ENCODE results near the gene ADD3.

The ADD3 gene

GRCh38 chr10:110069502-110069982 lies 61.8 kb downstream of the ADD3 start:
- DNase-seq: no peak

DNA sequence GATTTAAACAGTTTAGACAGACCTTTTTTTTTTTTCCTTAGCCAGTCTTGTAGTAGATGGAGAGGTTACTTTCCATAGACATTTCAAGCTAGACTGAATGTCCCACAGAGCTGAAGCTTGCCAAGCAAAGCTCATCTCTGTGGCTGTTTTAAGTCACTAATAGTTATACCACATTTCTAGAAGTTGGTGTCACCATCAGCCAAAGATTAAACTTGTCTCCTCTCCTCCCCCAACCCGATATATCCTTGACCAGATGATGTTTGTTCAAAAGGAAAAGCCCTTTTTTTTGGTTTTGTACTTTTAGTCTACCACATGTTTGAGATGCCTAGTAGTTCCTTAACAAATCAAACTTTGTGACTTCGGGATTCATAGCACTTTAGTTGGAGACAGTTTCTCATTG lies 66.1 kb downstream of the ADD3 start:
- no peak for DNase-seq

DNA sequence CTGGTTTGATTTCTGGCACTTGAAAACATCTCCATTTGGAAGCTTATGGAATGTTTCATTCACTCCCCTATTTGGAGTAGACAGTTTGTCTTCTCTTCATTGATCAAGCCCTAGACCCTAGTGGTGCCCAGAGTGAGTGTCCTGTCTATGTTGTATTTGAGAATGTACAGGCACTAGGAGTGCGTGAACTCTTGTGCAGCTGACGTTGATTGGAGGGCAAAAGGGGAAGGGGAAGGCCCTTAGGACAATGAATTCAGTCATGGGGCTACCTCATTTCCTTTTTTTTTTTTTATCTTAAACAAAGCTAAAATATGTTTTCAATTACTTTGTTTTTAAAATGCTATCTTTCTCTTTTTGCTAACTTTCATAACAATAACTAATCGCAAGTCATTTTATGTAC lies 66.5 kb downstream of the ADD3 start:
- no peak for DNase-seq

DNA sequence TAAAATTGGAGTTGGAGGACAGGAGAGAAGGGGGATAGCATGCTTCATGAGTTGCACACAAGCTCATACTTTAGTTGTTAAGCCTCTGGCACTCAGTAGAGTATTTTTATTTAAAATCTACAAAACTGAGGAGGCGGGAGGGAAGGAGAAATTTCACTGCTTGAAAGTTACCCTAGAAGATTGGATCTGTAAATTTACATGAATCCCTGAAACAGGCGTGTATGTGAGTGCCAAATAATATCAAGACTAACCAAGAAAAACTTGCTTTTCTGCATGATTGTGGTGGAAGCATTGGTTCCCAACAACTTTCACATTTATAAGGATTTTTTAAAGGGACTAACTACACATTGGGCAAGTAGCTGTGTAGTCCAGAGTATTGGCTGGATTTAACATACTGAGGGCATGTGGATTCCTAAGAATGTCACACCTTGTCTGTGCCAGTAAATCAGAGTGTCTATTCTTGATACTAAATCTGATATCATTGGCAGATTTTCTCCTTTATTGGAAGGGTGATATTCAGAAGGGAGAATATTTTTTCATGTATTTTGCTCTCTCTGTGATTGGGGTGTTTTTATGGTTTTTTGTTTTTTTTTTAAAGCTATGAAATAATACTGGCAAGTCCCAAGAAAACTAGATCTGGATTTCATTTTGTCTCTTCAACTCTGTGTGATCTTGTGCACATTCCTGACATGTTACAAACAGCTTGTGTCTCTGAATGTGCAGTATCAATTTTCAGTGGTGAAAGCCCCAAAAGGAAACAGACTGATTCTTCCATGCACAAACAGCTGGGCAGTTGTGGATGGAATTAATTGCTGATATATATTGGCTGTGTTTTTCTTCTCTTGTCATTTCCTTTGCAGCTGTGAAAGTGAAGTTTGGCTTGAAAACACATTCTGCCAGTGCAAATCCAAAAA lies 67.2 kb downstream of the ADD3 start:
- no peak for DNase-seq

DNA sequence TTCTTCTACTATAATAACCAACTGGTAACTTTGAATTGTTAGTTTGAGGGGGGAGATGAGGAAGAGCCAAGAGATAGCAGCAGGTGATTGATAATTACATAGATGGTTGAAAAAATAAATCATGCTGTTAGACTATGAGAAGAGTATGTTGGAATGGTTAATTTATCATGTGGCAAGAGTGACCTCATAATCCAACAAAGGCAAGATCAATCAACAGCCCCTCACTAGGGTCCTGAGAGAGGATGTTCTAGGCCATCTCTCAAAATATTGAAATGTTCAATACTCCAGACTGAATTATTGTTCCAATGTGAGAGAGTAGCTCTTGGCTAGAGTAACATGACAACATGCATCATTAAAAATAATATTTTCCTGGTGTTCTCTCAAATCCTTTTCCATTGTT lies 67.9 kb downstream of the ADD3 start:
- no peak for DNase-seq

GRCh38 chr10:110076559-110077318 lies 69.0 kb downstream of the ADD3 start:
- peak; percentile 50 for DNase-seq

- DNase-seq: no peak
Observed at GRCh38 chr10:110077436-110078130, 69.8 kb downstream of the ADD3 start.

- DNase-seq: no peak
Observed at GRCh38 chr10:110078317-110078716, 70.5 kb downstream of the ADD3 start.

DNA sequence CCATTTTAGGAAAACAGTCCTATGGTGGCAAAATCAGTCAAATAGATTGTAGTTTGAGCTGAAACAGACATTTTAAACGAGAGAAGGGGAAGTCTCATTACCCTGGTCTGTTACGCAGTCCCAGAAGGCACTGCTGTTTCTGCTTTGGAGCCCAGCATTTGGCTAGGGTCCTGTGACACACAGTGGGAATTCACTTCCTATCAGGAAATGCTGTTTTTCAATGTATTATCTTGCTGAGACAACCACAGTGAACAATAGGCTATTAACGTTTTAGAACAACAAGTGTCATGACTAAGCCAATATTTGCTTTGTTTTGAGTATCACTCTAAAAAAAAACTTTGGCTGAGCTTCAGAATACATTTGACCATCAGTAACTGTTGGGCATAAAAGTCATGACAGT lies 74.1 kb downstream of the ADD3 start:
- DNase-seq: peak; percentile 41

DNA sequence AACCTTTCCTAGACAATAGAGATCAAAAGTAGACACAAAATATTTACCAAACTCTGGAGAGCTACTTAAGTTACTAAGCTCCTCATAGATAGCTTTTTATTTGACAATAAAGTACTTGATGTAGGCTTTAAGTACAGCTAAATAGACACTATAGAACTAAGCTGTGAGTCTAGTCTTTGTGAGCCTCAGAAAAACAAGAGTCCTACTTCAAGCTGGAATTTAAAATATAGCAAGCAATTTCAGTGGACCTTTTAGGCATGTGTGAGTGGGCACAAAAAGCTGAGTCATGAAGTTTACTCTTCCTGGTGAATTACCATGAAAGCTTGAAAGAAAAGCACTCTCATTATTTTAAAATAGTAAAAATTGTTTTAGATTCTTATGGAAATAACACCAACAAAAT lies 76.1 kb downstream of the ADD3 start:
- no peak for DNase-seq

- DNase-seq: no peak
Observed at GRCh38 chr10:110087682-110088081, 79.9 kb downstream of the ADD3 start.

DNA sequence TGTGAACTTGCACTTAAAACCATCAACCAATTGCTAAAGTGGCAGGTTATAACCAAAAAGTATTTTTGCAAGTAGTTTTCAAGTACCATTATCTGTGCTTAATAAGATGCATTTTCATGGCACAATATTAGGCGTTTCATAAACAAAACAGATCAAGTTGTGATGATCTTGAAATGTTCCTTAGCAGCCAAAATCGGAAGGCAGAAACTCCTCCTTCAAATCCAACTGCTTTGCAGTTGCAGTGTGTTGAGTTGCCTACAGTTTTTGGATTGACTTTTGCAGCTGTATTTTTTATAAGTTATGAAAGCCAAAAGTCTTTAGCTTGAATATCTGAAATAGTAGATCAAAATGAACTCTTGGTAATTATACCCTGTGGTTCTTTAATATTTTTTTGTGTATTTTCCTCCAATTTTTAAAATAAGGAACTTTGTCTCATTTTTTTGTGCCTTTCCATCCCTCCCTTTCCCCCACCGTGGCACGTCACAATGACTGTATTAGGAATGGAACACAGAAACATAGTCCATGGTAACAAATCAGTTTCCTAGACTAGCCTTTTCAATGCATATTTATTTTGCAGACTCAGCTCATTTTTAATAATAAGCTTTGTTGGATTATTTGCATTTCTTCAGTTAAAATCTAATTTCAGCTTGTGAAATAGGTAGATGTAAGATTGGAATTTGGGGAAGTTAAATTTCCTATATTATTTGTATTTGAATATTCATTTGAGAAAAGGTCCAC lies 80.8 kb downstream of the ADD3 start:
- no peak for DNase-seq

GRCh38 chr10:110091830-110092229 lies 84.0 kb downstream of the ADD3 start:
- DNase-seq: no peak

GRCh38 chr10:110093722-110094121 lies 85.9 kb downstream of the ADD3 start:
- DNase-seq: no peak

DNA sequence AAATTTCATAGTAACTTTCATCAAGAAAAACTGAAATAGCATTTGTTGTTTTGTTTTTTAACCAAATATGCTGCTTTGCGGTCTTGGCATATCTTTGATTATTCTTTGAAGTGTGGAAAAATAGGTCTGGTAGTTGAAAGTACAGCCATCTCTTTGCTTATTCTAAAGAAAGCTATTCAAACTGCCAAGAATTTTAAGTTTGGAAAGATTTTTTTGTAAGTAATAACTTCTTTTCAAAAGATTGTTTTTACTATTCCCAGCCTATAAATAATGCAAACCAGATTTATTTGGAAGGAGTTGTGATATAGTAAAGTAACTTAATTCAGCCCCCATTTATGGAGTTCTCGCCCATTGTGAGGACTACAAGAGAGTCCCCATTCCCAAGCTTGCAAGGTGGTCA lies 87.0 kb downstream of the ADD3 start:
- DNase-seq: no peak

GRCh38 chr10:110101464-110102144 lies 93.8 kb downstream of the ADD3 start:
- no peak for DNase-seq

DNA sequence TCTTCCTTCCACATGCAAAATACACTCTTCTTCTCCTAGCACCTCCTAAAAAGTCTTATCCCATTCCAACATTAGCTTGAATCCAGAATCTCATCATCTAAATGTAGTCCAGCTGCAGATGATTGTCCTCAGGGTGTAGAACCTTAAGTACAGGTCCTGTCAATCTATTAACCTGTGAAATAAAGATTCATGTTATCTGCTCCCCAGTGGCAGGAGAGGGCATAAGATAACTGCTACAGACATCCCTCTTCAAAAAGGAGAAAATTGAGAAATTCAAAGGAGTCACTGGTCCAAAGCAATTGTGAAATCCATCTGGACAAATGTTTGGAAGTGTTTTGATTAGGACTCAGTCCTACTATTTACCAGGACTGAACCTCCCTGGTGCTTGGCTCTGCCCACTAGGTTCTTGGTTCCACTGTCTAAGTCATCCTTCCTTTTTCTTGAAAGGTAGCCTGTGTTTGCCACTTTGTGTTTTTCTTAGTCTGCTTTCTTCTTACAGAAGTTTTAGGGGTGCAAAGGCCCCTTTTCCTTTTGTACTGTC lies 96.2 kb downstream of the ADD3 start:
- no peak for DNase-seq

DNA sequence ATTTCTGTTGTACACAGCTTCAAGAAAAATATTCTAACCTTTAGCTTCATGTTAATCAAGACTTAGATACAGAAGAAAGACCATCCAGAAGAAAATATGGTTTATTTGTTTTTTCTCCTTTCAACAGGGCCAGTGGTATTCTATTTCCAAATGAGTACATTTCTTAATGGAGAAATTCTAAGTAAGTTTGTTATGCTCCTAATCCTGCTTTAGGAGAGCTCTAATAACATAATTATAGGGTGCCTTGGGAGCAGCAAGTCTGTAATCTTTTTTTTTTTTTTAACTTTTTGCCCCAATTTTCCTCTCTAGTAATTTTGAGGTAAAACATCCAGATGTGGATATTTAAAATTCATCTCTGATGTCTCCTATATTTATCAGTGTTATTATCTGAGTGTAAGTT lies 98.1 kb downstream of the ADD3 start:
- no peak for DNase-seq

- DNase-seq: no peak
Observed at GRCh38 chr10:110107430-110107829, 99.6 kb downstream of the ADD3 start.

GRCh38 chr10:110107887-110108286 lies 100.1 kb downstream of the ADD3 start:
- DNase-seq: no peak

GRCh38 chr10:110109511-110109910 lies 101.7 kb downstream of the ADD3 start:
- DNase-seq: no peak

- DNase-seq: no peak
Observed at GRCh38 chr10:110110338-110110737, 102.6 kb downstream of the ADD3 start.

Data from CD4-positive, alpha-beta T cell treated with Interleukin-6 for 4 hours (primary cell).